Suprapubic skin (tissue), 4 donors: ENCODE results near the gene RCN1. TPM values are rescaled to one million over a fixed set of nuclear protein-coding genes. Genes with fewer than 3 reads are reported as not detected.

Experiments used
- DNase-seq, 2 donors: peaks; one replicate each; pipeline ENCODE4 v3.0.0-alpha.2; 2019; ENCODE audit warnings: low spot score in 2 of 2
- H3K27ac ChIP-seq: fragments of 200-600 bp; sonication (generic); one replicate; pipeline ENCODE4 v1.5.1; 2019
- H3K27me3 ChIP-seq: fragments of 200-600 bp; sonication (generic); one replicate; pipeline ENCODE4 v1.5.1; 2019
- H3K36me3 ChIP-seq: fragments of 200-600 bp; sonication (generic); one replicate; pipeline ENCODE4 v1.5.1; 2019
- H3K4me1 ChIP-seq: fragments of 200-600 bp; sonication (generic); one replicate; pipeline ENCODE4 v1.5.1; 2019
- H3K4me3 ChIP-seq: fragments of 200-600 bp; sonication (generic); one replicate; pipeline ENCODE4 v1.5.1; 2019; ENCODE audit warnings: mild to moderate bottlenecking
- H3K9me3 ChIP-seq: fragments of 200-600 bp; sonication (generic); one replicate; pipeline ENCODE4 v1.5.1; 2019
- EP300 ChIP-seq: sonication (generic); formaldehyde crosslinking; IDR thresholded peaks from one replicate; pipeline ENCODE4 v1.6.1; 2017; ENCODE audit warnings: antibody characterized with exemption
- POLR2A ChIP-seq, 2 donors: fragments of 450-650 bp; IDR thresholded peaks; one replicate each; pipeline ENCODE4 v1.6.1; 2017; ENCODE audit warnings: antibody characterized with exemption in 2 of 2, mild to moderate bottlenecking in 2 of 2, moderate library complexity in 2 of 2
- POLR2AphosphoS5 ChIP-seq, 3 donors: sonication (generic); formaldehyde crosslinking; IDR thresholded peaks; one replicate each; pipeline ENCODE4 v1.6.1; 2017; ENCODE audit warnings: antibody characterized with exemption in 3 of 3
- WGBS: methylation state at CpG from one replicate; pipeline ENCODE4 v1.1.5; 2018; 5-methylcytosine and 5-hydroxymethylcytosine counted together
- total RNA-seq, 4 donors: library from RNA; depleted of rRNA; stranded (reverse); fragments of >200 nt; gene quantifications; one replicate each; pipeline ENCODE4 v1.1.0, GENCODE V29; 2016
- TF ChIP-seq, protein P1 (sequence below), 2 donors: fragments of 200-600 bp in 1 of 2; fragments of 450-650 bp in 1 of 2; sonication (generic) in 1 of 2; IDR thresholded peaks; one replicate each; pipeline ENCODE4 v1.5.1; 2016 to 2019; ENCODE audit warnings: antibody characterized with exemption in 2 of 2, mild to moderate bottlenecking in 1 of 2, moderate library complexity in 1 of 2

Gene RCN1
- total RNA-seq, 4 donors from 2014 or later = 19.7 to 29.0 (median 27.2) TPM

- no peak for DNase-seq
Measured at GRCh38 chr11:32137869-32138268, 47.0 kb downstream of the RCN1 start.

DNA sequence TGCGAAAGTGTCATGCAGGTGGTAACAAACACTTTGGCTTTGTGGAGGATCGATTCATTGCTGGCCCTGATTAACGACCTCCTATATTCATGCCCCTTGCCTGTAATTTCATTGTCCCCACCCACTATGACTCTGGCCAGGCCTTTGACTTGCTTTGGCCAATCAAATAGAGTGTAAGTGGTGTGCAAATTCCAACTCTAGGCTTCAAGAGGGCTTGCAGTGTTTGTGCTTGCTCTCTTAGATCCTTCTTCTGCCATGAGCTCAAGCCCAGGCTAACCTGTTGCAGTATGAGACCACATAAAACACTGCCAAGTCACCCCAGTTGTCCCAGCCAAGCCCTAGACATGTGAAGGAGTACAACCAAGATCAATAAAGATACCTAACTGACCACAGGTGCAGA is 48.0 kb downstream of the RCN1 start:
- Histone ChIP-seq H3K4me1 (no peaks in the 10 kb centered on the region), H3K27ac (no peak overlapping the region), H3K4me3 (no peak overlapping the region), H3K9me3 (no peaks in the 10 kb centered on the region), H3K27me3 (no peaks in the 10 kb centered on the region), H3K36me3 (no peaks in the 10 kb centered on the region)
- DNase-seq = no peak
- 89% methylated on average over 3 of the region's 3 CpGs for WGBS
- TF ChIP-seq, protein P1, sequence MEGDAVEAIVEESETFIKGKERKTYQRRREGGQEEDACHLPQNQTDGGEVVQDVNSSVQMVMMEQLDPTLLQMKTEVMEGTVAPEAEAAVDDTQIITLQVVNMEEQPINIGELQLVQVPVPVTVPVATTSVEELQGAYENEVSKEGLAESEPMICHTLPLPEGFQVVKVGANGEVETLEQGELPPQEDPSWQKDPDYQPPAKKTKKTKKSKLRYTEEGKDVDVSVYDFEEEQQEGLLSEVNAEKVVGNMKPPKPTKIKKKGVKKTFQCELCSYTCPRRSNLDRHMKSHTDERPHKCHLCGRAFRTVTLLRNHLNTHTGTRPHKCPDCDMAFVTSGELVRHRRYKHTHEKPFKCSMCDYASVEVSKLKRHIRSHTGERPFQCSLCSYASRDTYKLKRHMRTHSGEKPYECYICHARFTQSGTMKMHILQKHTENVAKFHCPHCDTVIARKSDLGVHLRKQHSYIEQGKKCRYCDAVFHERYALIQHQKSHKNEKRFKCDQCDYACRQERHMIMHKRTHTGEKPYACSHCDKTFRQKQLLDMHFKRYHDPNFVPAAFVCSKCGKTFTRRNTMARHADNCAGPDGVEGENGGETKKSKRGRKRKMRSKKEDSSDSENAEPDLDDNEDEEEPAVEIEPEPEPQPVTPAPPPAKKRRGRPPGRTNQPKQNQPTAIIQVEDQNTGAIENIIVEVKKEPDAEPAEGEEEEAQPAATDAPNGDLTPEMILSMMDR (IDR thresholded peaks at IDR 0.05) = no peak
- TF ChIP-seq EP300 (no peak), POLR2AphosphoS5 (IDR thresholded peaks at IDR 0.05) (no peak), POLR2A (IDR thresholded peaks at IDR 0.05) (no peak)

More at GRCh38 chr11:32137869-32138268, 47.0 kb downstream of the RCN1 start:
- H3K36me3 ChIP-seq = no peaks in the 10 kb centered on the region
- H3K4me1 ChIP-seq = no peaks in the 10 kb centered on the region
- 94% methylated on average over 3 of the region's 3 CpGs for WGBS
- no peak overlapping the region for H3K27ac ChIP-seq
- no peak overlapping the region for H3K4me3 ChIP-seq
- H3K27me3 ChIP-seq = no peaks in the 10 kb centered on the region
- TF ChIP-seq EP300 = no peak
- no peak for TF ChIP-seq POLR2AphosphoS5 (IDR thresholded peaks at IDR 0.05)
- TF ChIP-seq, protein P1 (IDR thresholded peaks at IDR 0.05) = no peak
- TF ChIP-seq POLR2A (IDR thresholded peaks at IDR 0.05) = no peak
- no peaks in the 10 kb centered on the region for H3K9me3 ChIP-seq

DNA sequence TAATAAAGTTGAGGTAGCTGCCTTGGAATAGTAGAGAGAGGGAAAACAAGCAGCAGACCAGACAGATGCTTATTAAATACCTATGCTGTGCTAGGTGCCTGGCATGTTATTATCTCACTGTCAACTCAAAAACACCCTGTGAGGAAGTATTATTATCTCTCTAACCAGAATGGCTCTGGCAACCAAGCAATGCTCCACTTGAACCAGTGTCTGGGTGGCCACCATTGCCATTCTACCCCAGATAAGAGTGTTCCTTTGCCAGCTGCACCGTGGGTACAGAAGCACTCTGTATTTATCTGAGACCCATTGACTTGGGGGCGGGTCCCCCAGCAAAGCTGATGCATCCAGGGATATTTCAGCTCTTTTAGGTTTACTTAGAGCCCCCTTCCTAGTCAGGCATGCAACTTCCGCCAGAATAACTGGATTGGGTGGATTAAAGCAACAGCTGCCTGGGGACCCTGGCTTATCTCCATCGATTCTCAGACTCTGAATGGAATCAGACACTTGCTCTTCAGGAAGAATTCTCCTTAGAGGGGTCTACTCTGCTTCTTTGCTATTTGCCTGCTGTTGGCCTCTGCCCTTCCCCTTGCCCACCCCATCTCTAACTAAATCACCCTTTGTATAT is 49.1 kb downstream of the RCN1 start:
- TF ChIP-seq POLR2A (IDR thresholded peaks at IDR 0.05) (no peak), EP300 (no peak), POLR2AphosphoS5 (IDR thresholded peaks at IDR 0.05) (no peak)
- TF ChIP-seq, protein P1 (IDR thresholded peaks at IDR 0.05) = no peak
- WGBS = 48% methylated on average over 4 of the region's 4 CpGs
- Histone ChIP-seq H3K9me3 (no peaks in the 10 kb centered on the region), H3K27ac (no peak overlapping the region), H3K4me3 (no peak overlapping the region), H3K27me3 (no peaks in the 10 kb centered on the region), H3K36me3 (no peaks in the 10 kb centered on the region), H3K4me1 (no peaks in the 10 kb centered on the region)
- DNase-seq = no peak

DNA sequence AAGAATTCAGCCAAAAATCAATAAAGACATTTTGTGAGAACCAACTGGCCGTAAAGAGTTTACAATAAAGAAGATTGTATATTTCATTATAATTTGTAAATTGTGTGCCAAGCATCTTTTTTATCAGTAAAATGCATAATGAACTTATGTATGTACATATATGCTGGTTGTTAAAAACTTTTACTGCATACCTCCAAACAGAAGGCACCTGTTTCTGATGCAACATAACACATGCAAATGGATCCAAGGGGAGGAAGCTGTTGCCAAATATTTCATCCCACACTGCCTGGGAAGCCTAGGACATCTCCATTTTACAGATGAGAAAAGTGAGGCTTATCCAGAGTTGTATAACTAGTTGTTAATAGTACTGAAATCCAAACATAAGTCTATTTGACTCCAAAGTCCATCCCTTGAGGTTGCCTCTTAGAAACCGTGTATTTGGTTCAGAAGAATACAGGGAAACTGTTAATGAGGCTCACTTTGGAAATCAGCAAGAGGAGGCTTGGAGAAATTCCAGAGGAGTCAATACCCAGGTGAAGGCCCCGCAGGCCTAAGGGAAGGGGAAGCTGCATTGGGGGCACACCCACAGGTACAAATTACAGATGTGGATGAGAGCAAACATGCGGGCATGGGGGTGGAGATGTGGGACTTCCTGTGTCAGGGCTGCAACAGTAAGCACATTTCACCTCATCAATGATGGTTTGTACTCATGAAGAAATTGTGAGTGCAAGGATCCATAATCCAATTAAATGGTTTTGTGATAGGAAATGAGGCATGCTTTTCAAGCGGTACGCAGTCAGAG is 51.1 kb downstream of the RCN1 start:
- H3K9me3 ChIP-seq = no peaks in the 10 kb centered on the region
- H3K4me1 ChIP-seq = no peaks in the 10 kb centered on the region
- 62% methylated on average over 6 of the region's 6 CpGs for WGBS
- H3K4me3 ChIP-seq = no peak overlapping the region
- DNase-seq = no peak
- H3K27ac ChIP-seq = no peak overlapping the region
- TF ChIP-seq POLR2AphosphoS5 (IDR thresholded peaks at IDR 0.05) (no peak), EP300 (no peak), POLR2A (IDR thresholded peaks at IDR 0.05) (no peak)
- TF ChIP-seq, protein P1 (IDR thresholded peaks at IDR 0.05) = no peak
- H3K27me3 ChIP-seq = no peaks in the 10 kb centered on the region
- H3K36me3 ChIP-seq = no peaks in the 10 kb centered on the region

GRCh38 chr11:32143378-32143777 is 52.5 kb downstream of the RCN1 start:
- Histone ChIP-seq H3K27ac (no peak overlapping the region), H3K4me3 (no peak overlapping the region), H3K27me3 (no peaks in the 10 kb centered on the region), H3K4me1 (no peaks in the 10 kb centered on the region), H3K36me3 (no peaks in the 10 kb centered on the region), H3K9me3 (no peaks in the 10 kb centered on the region)
- WGBS = 91% methylated on average over 8 of the region's 8 CpGs
- DNase-seq = no peak
- TF ChIP-seq POLR2A (IDR thresholded peaks at IDR 0.05) = no peak
